B cell (primary cell): ENCODE data around the gene DDAH2. TPM values are rescaled to one million over a fixed set of nuclear protein-coding genes. Genes with fewer than 3 reads are reported as not detected.

Experiments used
- ATAC-seq: fragments of 200-7000 bp; cut with Tn5 transposase; one replicate; pipeline ENCODE4 v1.10.0; 2021; ENCODE audit warnings: low read depth, mild to moderate bottlenecking, moderate number of reproducible peaks, moderate library complexity
- CTCF ChIA-PET: fragments of 350-600 bp; sonication (Branson Sonifier 250); formaldehyde crosslinking; loops from one replicate; lab custom pipeline; 2021; ENCODE audit warnings: antibody characterized with exemption, inconsistent platforms; lab: Charles Lee
- POLR2A ChIA-PET: fragments of 350-600 bp; sonication (Branson Sonifier 250); formaldehyde crosslinking; loops from one replicate; lab custom pipeline; 2021; ENCODE audit warnings: antibody characterized with exemption; lab: Charles Lee
- DNase-seq: peaks from one replicate; pipeline ENCODE4 v3.0.0; 2013
- H2AFZ ChIP-seq: 2 replicates; pipeline ENCODE4 v1.6.1; 2012; ENCODE audit warnings: mild to moderate bottlenecking, low read depth, low read length; ENCODE audit not compliant: insufficient read depth, poor library complexity, severe bottlenecking
- H3K27ac ChIP-seq, 2 donors: 1 replicate in 1 of 2; 2 replicates in 1 of 2; pipeline ENCODE4 v1.5.1; 2012 to 2013; ENCODE audit warnings: low read length in 2 of 2, mild to moderate bottlenecking in 2 of 2, moderate library complexity in 1 of 2
- H3K27me3 ChIP-seq, 4 experiments: fragments of 200-600 bp in 1 of 4; sonication (generic) in 1 of 4; replicated peaks in 1 of 4; 1 replicate in 2 of 4; 2 replicates in 2 of 4; pipeline versions ENCODE4 v1.6.1 to v1.7.0; 2013 to 2016; ENCODE audit warnings: low read length in 3 of 4, mild to moderate bottlenecking in 2 of 4, mixed read lengths in 1 of 4, moderate library complexity in 1 of 4; ENCODE audit not compliant: insufficient read depth in 4 of 4, control insufficient read depth in 3 of 4; ENCODE audit errors: control extremely low read depth in 1 of 4
- H3K36me3 ChIP-seq, 2 experiments: replicated peaks in 1 of 2; 1 replicate in 1 of 2; 2 replicates in 1 of 2; pipeline versions ENCODE4 v1.6.1 to v1.7.1; 2013; ENCODE audit warnings: low read length in 1 of 2; ENCODE audit not compliant: insufficient read depth in 2 of 2, control insufficient read depth in 1 of 2; ENCODE audit errors: control extremely low read depth in 1 of 2, extremely low read depth in 1 of 2
- H3K4me1 ChIP-seq, 2 donors: fragments of 200-600 bp in 1 of 2; sonication (generic) in 1 of 2; 1 replicate in 1 of 2; 2 replicates in 1 of 2; pipeline versions ENCODE4 v1.5.1 to v1.6.1; 2013 to 2017; ENCODE audit warnings: low read length in 2 of 2; ENCODE audit not compliant: control insufficient read depth in 2 of 2, insufficient read depth in 2 of 2
- H3K4me2 ChIP-seq: replicated peaks from 2 replicates; pipeline ENCODE3; 2012; ENCODE audit warnings: mild to moderate bottlenecking, low read depth, low read length; ENCODE audit not compliant: poor library complexity, severe bottlenecking
- H3K4me3 ChIP-seq, 5 experiments: fragments of 200-600 bp in 1 of 5; sonication (generic) in 1 of 5; 1 replicate in 3 of 5; 2 replicates in 2 of 5; pipeline versions ENCODE4 v1.5.1 to v1.7.0; 2011 to 2016; ENCODE audit warnings: low read length in 4 of 5, mild to moderate bottlenecking in 4 of 5, low read depth in 2 of 5, control low read depth in 1 of 5, moderate library complexity in 1 of 5; ENCODE audit not compliant: insufficient read depth in 1 of 5; ENCODE audit errors: control extremely low read depth in 1 of 5, extremely low read depth in 1 of 5
- H3K79me2 ChIP-seq: fragments of 200-600 bp; sonication (generic); one replicate; pipeline ENCODE4 v1.6.0; 2016; ENCODE audit warnings: low read length; ENCODE audit not compliant: control insufficient read depth, insufficient read depth
- H3K9ac ChIP-seq: fragments of 200-600 bp; sonication (generic); 2 replicates; pipeline ENCODE4 v1.6.1; 2017; ENCODE audit warnings: mild to moderate bottlenecking, low read length, moderate library complexity
- H3K9me3 ChIP-seq, 3 donors: one replicate each; pipeline versions ENCODE4 v1.6.1 to v1.7.1; 2013; ENCODE audit warnings: low read length in 2 of 3; ENCODE audit not compliant: control insufficient read depth in 2 of 3, insufficient read depth in 1 of 3; ENCODE audit errors: control extremely low read depth in 1 of 3
- H4K20me1 ChIP-seq: 2 replicates; pipeline ENCODE4 v1.6.0; 2012; ENCODE audit warnings: mild to moderate bottlenecking, low read length; ENCODE audit not compliant: insufficient read depth, control insufficient read depth, poor library complexity, severe bottlenecking
- H3K27ac Mint-ChIP-seq: one replicate; pipeline ENCODE4 v1.8.0; 2021; ENCODE audit warnings: mixed read lengths
- H3K27me3 Mint-ChIP-seq: one replicate; pipeline ENCODE4 v1.8.0; 2021; ENCODE audit warnings: mixed read lengths
- H3K4me1 Mint-ChIP-seq: one replicate; pipeline ENCODE4 v1.8.0; 2021; ENCODE audit warnings: mixed read lengths
- H3K4me3 Mint-ChIP-seq: one replicate; pipeline ENCODE4 v1.8.0; 2021; ENCODE audit warnings: mixed read lengths
- H3K9me3 Mint-ChIP-seq: one replicate; pipeline ENCODE4 v1.8.0; 2022; ENCODE audit warnings: mixed read lengths; ENCODE audit not compliant: insufficient read depth
- CTCF ChIP-seq: fragments of 200-600 bp; IDR thresholded peaks from one replicate; pipeline ENCODE4 v1.8.0; 2022; ENCODE audit warnings: antibody characterized with exemption, mild to moderate bottlenecking
- EZH2 ChIP-seq: IDR thresholded peaks from 2 replicates; pipeline ENCODE4 v1.6.1; 2012; ENCODE audit warnings: borderline replicate concordance, low read depth, mild to moderate bottlenecking, moderate library complexity, low read length; ENCODE audit not compliant: insufficient read depth, poor library complexity, severe bottlenecking
- WGBS: methylation state at CpG from one replicate; pipeline ENCODE4 v1.1.5; 2013; ENCODE audit warnings: missing lambda C conversion rate; ENCODE audit not compliant: insufficient coverage; 5-methylcytosine and 5-hydroxymethylcytosine counted together
- intact Hi-C: fragments of 100-400 bp; cut with micrococcal nuclease; formaldehyde crosslinking; loops from one replicate; pipeline ENCODE4 v1.10.0; 2022
- polyA plus RNA-seq: library from polyadenylated mRNA; depleted of rRNA; stranded (reverse); fragments of >200 nt; gene quantifications from 2 replicates; pipeline ENCODE4 v1.2.3, GENCODE V29; 2012
- total RNA-seq, 2 donors: library from RNA; stranded (reverse); fragments of 120-200 nt in 1 of 2; gene quantifications; 1 replicate in 1 of 2; 2 replicates in 1 of 2; pipeline versions ENCODE4 v1.2.3 to v1.2.4, GENCODE V29; 2013 to 2022

DDAH2 gene
- total and polyA plus RNA-seq, 2 donors (not counting 1 experiment from before 2014, with no cell fraction given) = 59.2 to 87.2 TPM

- no peaks in the 10 kb centered on the region for H3K79me2 ChIP-seq
- intact Hi-C loops = loop anchor here (1.0 kb wide), 2 partner anchors 39 to 88 kb away; partner anchors contain the start of gene DDAH2
- no peak for TF ChIP-seq EZH2
- TF ChIP-seq CTCF = no peak
- H3K4me1 Mint-ChIP-seq = peaks cover 13% of the 10 kb centered on the region
- H3K4me2 ChIP-seq = no peak overlapping the region
- POLR2A ChIA-PET = interaction anchor here (1.1 to 2.4 kb wide), 2 partner anchors 30 to 116 kb away, joined by 3 to 8 read pairs; partner anchors contain the start of gene BAG6
- H3K27me3 Mint-ChIP-seq = no peaks in the 10 kb centered on the region
- H3K27me3 ChIP-seq = no peaks in the 10 kb centered on the region
- H3K36me3 ChIP-seq = no peaks in the 10 kb centered on the region
- no peaks in the 10 kb centered on the region for H3K9me3 Mint-ChIP-seq
- no peak overlapping the region for H3K4me3 ChIP-seq
- no peak overlapping the region for H3K4me3 Mint-ChIP-seq
- H3K27ac Mint-ChIP-seq = no peak overlapping the region
- CTCF ChIA-PET = interaction anchor here (0.9 to 4.5 kb wide), 12 partner anchors 10 to 66 kb away, joined by 3 to 51 read pairs (median 12); partner anchors contain the start of genes ABHD16A, CLIC1, DDAH2 and LSM2
- no peak for ATAC-seq
- H3K9ac ChIP-seq = no peak overlapping the region
- no peak overlapping the region for H2AFZ ChIP-seq
- H3K9me3 ChIP-seq = no peaks in the 10 kb centered on the region
- whole genome bisulfite sequencing = 93% methylated on average over 15 of the region's 18 CpGs
- no peak for DNase-seq
- H3K27ac ChIP-seq = no peak overlapping the region
- no peaks in the 10 kb centered on the region for H4K20me1 ChIP-seq
- H3K4me1 ChIP-seq = peaks cover 0 to 9% of the 10 kb centered on the region in 2 donors
Observed at GRCh38 chr6:31768363-31769257, 39.5 kb upstream of the DDAH2 start.
